Epithelial cell of prostate (primary cell): ENCODE measurements around the gene TMPRSS6.
A peak's percentile ranks its signal among the peaks of the same experiment; 100 is the strongest.

Experiments
- DNase-seq: peaks from one replicate; pipeline ENCODE4 v3.0.0-alpha.2; 2011; ENCODE audit warnings: low read depth, low spot score
- H3K27ac ChIP-seq: fragments of 450-650 bp; 2 replicates; pipeline ENCODE4 v1.5.1; 2017; ENCODE audit warnings: mild to moderate bottlenecking

TMPRSS6 gene

GRCh38 chr22:37018815-37019308 lies 90.7 kb downstream of the TMPRSS6 start:
- H3K27ac ChIP-seq = peak overlapping the region; percentile 71
- no peak for DNase-seq

GRCh38 chr22:37018086-37018814 lies 91.3 kb downstream of the TMPRSS6 start:
- DNase-seq = no peak
- H3K27ac ChIP-seq = peak overlapping the region; percentile 71

GRCh38 chr22:37017356-37017755 lies 92.2 kb downstream of the TMPRSS6 start:
- no peak overlapping the region for H3K27ac ChIP-seq
- DNase-seq = no peak

- no peak overlapping the region for H3K27ac ChIP-seq
- DNase-seq = no peak
Measured at GRCh38 chr22:37016134-37016910, 93.2 kb downstream of the TMPRSS6 start.

GRCh38 chr22:37015587-37015878 lies 94.0 kb downstream of the TMPRSS6 start:
- H3K27ac ChIP-seq = no peak overlapping the region
- no peak for DNase-seq
